ENCODE data around the gene URI1.
"Not testable (repeated sequence)": the region's sequence is repeated elsewhere in the genome, so short reads cannot be mapped to it uniquely, and the experiment has no call there.

The URI1 gene

DNA sequence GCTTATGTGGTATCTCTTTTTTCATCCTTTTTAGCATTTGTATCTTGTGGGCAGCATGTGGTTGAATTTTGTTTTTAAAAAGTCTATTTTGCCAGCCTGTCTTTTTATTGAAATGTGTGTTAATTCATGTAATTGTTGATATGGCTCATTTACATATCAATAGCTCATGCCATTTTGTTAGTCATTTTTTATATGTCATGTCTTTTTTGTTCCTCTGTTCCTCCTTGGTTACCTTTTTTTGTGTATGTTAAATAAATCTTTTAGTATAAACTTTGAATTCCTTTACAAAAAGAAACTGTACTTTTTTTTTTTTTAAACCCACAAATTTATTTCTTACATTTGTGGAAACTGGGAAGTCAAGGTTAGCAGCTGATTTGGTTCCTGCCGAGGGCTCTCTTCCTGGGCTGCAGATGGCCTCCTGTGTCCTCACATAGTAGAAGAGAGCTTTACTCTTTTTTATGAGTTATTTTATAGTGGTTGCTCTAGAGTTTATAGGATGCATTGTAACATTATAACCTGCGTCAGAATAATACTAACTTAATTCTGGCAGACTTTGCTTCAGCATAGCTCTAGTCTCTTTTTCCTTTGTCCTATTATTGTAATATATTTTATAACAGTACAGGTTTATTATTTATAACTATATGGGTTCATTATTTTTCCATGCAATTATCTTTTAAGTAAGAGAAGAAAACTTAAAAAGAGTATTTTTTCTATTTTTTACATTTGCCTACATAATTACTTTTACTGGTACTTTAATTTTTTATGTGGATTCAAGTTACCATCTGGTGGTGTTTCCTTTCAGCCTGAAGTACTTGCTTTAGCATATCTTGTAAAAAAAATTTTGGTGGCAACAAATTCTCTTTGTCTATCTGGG is 86.3 kb downstream of the URI1 start:
- DNase-seq = no peak

DNA sequence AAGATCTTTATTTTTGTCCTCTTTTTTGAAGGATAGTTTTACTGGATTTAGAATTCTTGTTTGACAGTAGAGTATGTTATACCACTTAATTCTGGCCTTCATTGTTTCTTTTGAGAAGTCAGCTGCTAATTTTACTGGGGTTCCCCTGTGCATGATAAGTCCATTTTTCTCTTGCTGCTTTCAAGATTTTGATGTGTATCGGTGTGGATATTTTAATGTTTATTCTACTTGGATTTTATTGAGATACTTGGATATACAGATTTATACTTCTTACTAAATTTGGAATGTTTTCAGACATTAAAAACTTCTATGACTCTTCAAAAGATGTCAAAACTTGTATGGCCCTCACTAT is 86.9 kb downstream of the URI1 start:
- no peak for DNase-seq

DNA sequence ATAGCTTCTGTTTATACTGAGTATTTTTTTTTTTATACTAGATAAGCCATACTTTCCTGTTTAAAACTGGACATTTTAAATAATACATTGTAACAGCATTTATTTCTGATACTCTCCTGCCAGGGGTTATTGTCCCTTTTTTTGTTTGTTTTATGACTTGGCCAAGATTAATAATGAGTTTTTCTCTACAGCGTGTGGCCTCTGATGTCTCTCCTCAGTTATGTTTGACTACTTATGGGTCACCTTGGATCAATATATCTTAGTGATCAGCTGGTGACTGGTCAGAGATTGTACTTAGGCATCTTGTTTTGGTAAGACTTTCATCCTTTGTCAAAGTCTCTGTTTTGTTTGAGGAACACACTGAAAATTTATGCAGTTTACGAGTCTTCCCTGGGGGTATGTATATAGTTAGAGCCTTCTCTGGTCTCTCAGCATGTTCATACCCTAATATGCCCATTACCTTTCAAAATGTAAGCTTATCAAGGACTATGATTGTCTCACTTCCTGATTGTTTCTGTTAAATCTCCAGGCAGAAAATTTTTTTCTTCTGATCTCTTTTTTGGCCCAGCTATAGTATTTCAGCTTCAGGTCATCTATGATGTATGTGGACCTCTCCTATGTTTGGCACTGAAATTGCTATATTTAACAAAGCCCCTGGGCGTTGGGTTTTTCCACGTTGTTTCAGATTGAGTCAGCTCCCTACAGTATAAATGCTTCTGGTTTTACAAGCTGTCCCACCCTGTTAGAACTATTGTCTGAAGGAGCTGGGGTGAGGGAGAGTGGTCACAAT is 87.9 kb downstream of the URI1 start:
- no peak for DNase-seq

DNA sequence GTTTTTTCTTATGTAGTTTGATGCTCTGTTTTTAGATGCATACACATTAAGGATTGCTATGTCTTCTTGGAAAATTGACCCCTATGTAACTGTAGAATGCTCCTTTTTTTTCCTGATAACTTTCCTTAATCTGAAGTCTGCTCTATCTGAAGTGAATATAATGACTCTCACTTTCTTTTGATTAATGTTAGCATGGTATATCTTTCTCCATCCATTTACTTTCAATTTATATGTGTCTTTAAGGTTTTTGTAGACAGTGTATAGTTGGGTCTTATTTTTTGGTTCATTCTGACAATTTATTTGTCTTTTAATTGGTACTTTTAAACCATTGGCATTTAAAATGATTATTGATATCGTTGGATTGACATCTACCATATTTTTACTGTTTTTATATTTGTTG is 92.3 kb downstream of the URI1 start:
- no peak for DNase-seq

DNA sequence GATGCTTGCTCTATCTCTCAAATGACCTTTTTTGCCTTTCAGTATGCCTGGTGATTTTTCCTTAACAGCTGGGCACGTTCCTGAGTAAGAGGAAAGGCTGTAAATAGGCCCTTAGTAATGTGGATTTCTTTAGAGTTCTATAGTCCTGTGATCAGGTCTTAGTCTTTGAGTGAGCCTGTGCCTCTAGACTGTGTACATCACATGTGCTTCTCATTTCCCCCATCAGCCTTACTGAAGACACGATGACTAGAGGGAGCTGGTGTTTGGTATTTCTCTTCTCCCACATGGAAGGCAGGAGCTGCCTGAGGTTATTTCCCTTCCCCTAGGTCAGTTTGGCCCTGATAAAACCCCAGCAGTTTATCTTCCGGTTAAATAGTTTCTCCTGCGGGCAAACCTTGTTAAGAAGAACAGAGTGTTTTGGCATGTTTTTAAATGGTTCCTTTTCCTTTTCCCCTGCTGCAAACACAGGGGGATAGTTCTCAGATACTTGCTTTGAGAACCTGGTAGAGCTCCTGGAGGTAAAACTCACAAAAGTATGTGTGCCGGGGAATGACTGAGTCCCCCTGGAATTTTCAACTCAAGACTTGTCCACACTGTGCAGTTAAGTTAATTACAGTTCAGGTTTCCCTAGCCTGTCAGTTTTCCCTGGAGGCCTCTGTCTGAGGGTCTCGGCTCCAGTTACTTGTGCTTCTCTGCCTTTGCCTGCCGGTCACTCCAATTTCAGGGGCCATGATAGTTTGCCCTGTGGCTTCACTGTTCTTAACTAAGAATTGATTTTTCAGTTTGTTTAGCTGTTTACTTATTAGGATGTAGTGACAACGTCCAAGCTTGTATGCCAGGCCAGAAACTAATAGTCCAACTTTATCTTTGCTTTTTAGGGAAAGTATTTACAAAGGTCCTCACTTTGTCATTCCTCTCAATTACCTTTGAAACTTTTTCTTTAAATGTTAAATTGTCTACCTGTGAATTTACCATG is 94.4 kb downstream of the URI1 start:
- no peak for DNase-seq

DNA sequence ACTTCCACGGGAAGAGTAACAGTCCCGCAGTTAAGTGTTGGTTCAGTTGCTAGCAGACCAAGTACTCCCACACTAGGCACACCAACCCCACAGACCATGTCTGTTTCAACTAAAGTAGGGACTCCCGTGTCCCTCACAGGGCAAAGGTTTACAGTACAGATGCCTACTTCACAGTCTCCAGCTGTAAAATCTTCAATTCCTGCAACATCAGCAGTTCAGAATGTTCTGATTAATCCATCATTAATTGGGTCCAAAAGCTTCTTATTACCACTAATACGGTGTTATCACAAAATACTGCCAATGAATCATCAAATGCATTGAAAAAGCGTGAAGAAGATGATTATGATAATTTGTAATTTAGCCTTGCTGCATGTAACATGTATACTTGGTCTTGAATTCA is 95.8 kb downstream of the URI1 start:
- DNase-seq = no peak

DNA sequence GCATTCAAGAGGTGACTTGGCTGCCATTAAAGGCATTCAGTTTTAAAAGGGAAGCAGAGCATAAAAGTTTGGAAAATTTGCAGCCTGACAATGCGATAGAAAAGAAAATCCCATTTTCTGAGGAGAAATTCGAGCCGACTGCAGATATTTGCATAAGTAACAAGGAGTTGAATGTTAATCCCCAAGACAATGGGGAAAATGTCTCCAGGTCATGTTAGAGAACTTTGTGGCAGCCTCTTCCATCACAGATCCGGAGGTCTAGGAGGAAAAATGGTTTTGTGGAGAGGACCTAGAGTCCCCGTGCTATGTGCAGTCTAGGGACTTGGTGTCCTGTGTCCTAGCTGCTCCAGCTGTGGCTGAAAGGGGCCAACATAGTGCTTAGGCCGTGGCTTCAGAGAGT is 99.9 kb downstream of the URI1 start:
- DNase-seq = not testable (repeated sequence)

DNA sequence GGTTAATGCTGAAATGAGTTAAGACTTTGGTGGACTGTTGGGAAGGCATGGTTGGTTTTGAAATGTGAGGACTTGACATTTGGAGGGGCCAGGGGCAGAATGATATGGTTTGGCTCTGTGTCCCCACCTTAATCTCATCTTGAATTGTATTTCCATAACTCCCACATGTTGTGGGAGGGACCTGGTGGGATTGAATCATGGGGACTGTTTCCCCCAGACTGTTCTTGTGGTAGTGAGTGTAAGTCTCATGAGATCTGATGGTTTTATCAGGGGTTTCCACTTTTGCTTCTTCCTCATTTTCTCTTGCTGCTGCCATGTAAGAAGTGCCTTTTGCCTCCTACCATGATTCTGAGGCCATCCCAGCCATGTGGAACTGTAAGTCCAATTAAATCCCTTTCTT is 101.0 kb downstream of the URI1 start:
- not testable (repeated sequence) for DNase-seq

DNA sequence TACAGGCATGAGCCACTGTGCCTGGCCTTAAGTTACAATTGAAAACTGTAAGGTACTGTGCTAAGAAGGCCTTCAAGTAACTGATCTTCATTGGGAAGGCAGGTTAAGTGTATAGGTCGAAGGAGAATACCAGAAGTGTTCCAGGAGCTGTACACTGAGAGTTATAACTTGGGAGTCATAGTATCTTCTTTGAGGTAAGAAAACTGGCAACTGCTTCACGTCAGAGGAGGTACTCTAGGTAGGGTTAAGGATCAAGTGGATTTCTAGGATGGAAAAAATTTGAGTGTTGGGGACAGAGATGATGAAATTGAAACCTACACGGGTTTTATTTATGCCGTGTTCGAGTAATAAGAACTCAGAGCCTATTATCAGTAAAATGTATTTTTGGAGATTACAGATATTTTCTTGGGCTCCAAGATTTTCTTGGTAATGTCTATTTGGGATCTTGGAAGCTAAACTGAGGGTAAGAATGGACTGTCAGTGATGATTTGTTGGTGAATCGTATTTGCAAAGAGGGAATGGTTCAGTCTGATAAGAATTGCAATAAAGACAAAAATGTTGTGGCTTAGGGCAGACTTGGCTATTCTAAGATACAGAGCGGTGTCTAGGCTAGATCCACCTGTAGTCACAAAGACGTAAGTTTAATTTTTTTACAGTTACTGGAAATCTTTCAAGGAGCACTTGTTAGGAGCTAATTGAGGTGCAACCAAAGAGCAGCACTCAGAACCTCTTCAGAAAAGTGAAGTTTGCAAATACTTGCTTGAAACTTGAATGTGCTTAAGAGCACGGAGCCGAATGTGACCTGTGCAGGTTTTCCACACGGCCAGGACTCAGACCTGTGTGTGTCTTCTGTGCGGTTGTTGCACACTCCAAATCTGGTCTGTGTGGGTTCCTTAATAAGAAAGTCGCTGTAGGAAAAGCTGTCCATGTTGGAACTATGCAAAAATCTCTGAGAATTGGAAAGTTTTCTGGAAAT is 102.5 kb downstream of the URI1 start:
- no peak for DNase-seq

DNA sequence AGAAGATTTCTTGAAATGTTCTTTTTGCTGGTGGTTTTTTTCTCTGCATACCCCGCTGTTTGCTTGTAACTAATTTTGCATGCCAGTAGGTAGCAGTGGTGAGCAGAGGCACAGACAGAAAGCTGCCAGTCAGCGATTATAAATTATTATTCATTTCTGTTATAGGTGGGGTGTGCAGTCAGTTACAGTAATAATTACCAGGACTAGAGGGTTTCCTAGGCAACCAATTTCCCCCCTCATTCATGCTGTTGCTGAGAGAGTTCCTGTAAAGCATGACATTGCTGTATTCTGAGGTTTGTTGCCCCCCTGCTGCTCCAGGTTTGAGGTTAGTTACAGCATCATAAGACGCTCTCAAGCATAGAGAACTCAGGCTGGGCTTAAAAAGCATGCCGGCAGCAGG is 104.5 kb downstream of the URI1 start:
- no peak for DNase-seq

DNA sequence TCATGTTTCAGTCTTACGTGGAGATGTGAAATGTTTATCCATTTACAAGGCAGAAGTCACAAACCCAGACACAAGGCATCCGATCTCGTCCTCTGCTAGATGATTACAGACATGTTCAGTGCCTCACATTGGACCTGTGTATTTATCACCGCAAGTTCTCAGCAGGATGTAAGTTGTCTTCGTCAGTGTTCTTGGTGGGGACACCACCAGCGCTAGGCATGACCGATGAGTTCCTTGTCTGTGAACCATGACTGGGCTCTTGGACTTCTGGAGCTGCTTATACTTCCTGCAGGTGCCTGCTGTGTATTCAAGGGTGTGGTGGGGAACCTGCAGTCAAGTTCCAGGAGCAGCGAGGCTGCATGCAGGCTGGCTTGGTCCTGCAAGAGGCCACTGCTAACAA is 105.4 kb downstream of the URI1 start:
- no peak for DNase-seq

DNA sequence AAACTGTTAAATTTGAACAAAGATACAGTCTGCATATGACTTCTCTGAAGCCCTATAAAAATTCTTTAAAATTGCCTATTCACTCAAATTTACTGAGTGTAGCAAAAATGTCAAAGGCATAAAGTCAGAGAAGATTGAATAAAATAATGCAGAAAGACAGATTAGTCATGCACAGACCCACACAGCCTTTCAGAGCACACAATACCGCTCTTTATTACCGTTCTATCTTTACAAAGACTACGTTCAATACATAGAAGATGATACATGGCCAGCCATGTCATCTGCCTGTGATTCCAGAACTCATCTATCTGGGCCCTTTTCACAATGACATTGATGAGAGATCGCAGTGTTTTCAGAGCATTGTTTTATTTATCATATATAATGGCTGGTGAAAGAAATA is 107.2 kb downstream of the URI1 start:
- DNase-seq = no peak

DNA sequence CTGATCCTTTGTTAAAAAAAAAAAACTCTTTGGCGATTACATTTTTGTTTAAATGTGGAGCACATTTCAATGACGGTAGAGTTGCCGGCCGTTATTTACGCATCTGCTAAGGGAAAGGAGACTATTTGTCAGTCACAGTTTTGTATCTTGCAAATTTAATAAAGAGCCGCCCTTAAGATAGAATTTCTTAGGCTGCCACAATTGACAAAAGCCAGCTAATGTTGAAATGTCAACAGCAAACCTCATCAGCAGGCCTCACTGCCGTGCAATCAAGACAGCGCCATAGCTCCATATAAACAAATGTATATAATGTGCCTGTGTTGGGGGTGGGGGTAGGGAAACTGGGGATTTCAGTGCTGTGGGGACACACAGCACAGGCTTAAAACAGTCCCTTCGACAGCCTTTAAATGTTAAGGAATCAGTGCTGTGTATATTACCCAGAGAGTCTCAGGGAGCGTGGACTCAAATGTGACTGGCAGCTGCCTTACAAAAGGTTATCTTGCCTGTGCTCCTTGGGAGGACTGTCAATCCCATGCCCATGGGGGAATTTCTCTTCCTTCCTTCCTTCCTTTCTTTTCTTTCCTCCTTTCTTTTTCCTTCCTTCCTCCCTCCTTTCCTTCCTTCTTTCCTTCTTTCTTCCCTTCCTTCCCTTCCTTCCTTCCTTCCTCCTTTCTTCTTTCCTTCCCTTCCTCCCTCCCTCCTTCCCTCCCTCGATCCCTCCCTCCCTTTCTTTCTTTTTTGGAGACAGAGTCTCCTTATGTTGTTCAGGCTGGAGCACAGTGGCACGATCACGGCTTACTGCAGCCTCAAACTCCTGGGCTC is 108.0 kb downstream of the URI1 start:
- no peak for DNase-seq

DNA sequence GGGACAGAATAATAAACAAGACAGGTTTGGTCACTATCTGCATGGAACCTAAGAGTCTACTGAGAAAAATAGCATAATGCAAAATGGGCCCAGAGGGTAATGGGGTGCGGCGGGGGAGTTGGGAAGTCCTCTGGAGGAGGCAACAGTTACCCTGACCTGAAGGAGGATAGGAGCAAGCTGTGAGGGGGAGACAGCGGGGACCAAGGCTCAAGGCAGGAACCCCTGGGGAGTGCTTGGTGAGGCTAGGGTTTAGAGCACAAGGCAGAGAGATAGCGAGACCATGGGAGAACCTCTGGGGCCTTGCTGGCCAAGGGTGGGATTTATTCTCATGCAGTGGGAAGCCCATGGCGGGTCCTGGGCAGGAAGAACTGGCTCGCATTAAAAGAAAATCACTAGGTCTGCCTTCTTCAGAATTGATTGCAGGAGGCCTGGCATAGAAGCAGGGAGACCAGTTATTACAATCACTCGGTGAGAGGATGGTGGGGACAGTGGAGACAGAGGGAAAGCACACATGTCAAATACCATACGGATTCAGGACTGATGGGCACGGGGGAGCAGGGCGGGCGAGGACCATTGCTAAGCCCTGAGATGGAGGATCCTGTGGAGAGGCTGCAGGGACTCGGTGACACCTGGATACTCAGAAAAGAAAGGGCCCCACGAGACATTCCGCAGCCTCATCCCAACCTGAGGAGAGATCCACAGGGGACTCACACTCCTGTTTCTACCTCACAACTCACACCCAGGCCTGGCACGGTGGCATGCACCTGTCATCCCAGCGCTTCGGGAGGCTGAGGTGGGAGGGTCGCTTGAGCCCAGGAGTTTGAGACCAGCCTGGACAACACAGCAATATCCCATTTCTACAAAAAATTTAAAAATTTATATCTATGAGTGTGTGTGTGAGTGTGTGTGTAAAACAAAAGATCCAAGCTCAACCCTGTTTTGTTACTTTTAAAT is 110.4 kb downstream of the URI1 start:
- no peak for DNase-seq

DNA sequence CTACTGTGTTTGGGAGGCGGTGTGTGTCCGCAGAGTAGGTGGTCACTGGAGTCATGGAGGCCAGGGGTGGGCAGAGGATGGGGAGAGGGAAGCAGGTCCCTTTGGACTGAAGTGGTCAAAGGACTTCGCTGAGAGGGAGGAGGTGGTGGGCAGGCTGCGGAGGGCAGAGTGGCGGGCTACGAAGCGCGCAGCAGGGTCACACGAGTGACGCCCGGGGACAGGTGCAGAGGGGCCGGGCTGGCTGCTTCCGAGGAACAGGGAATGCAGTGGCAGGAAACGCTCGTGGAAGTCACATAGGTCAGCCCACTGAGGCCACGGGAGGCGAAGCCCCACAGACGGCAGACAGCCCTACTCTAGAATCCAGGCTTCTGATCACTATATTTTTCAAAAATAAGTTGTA is 111.5 kb downstream of the URI1 start:
- DNase-seq = no peak

DNA sequence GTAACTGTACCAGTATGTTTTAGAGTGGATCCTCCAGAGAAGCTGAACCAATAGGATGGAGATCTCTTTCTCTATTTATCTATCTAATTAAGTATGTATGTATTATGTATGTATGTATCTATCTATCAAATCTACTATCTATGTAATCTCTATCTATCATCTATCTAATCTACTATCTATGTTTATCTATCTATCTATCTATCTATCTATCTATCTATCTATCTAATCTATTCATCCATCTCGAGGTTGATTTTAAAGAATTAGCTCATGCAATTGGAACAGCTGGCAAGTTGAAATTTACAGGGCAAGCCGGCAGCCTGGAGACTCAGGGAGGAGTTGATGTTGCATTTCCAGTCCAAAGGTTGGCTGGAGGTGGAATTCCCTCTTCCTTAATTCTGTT is 112.2 kb downstream of the URI1 start:
- no peak for DNase-seq

DNA sequence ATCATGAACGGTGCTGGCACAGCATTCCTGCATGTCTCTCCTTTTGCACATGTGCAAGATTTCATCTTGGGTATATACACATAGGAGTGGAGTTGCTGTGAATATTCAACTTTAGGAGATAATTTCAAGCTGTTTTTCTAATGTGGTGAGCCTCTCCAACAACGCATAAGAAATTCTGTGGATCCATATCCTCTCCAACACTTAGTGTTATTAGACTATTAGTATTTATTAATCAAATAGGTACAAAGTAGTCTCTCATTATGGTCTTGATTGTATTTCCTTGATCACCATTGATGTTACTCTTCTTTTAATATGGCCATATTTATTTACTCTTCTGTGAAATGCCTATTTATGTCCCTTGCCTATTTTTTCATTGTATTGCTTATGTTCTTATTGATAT is 114.5 kb downstream of the URI1 start:
- no peak for DNase-seq

DNA sequence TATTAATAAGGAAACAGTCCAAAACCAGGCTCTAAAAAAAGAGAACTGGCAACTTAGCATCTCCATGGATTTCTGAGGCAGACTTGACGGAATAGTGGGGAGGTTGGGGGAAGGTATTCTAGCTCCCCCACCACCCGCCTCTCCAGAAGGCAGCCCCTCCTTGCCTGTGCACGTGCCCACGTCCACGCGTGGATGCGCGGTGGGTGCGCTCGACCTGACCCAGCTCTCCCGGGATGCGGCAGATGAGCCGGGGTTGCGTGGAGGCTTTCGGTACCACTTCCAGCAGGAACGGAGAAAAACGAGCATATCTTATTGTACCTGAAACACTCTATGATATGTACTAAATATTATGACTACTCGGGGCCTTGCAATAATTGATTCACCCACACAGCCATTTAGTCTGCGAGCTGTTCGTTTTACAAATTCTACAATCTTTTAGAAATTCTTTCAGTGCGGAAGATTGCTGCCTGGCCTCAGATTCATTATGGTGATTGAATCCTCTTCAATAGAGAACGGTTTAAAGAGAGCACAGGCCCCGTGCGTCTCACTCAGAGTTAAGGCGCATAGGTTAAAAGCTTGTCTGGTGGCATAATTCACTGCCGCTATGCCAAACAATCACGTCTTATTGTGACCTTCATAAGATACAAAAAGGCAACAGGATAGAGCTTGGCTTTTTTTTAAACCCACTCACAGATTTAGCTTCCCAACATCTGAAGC is 117.9 kb downstream of the URI1 start:
- no peak for DNase-seq

All from CD4-positive, alpha-beta T cell treated with Interferon gamma for 1 hour (primary cell).